ENCODE results near the gene RPRD2. TPM values are rescaled to one million over a fixed set of nuclear protein-coding genes. Genes with fewer than 3 reads are reported as not detected.

The RPRD2 gene
- polyA plus RNA-seq, 1 donor from 2014 or later: 8.6 TPM

DNA sequence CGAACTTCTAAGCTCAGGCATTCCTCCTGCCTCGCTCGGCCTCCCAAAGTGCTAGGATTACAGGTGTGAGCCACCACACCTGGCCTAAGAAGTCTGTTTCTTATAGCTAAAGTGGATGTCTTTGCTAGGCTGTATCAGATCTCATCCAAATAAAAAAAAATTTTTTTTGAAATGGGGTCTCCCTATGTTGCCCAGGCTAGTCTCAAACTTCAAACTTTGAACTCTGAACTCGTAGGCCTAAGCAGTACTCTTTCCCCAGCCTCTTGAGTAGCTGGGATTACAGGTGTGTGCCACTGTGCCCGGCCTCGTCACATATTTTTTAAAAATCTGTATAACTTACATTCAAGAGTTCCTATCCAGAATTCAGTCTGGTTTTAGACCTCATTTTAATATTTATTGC, 40.5 kb downstream of the RPRD2 start:
- no peaks in the 10 kb centered on the region for H4K20me1 ChIP-seq (ENCODE audit: insufficient read depth)
- no peaks in the 10 kb centered on the region for H3K9me2 ChIP-seq (ENCODE audit: insufficient read depth, low read length)
- TF ChIP-seq REST (IDR thresholded peaks at IDR 0.05; ENCODE audit: borderline replicate concordance) (no peak), EZH2 (IDR thresholded peaks at IDR 0.05; ENCODE audit: borderline replicate concordance, insufficient read depth, low read length, poor library complexity, severe bottlenecking) (no peak), EP300 (conservative IDR thresholded peaks at IDR 0.05; ENCODE audit: poor library complexity, severe bottlenecking) (no peak)
- peaks cover 3% of the 10 kb centered on the region for H3K9me3 ChIP-seq (ENCODE audit: low read length)
- peaks cover 54% of the 10 kb centered on the region for H3K79me2 ChIP-seq (replicated peaks; ENCODE audit: insufficient read depth, low read length)
- no peaks in the 10 kb centered on the region for H3F3A ChIP-seq (ENCODE audit: insufficient read depth, low read length, poor library complexity, severe bottlenecking)
- H2AFZ ChIP-seq (ENCODE audit: low read depth, low read length): no peak overlapping the region
- no peaks in the 10 kb centered on the region for H3K27me3 ChIP-seq (ENCODE audit: insufficient read depth, low read depth, low read length)
- no peaks in the 10 kb centered on the region for H3K36me3 ChIP-seq (ENCODE audit: insufficient read depth, low read length)
- H3K4me2 ChIP-seq (ENCODE audit: low read length): no peak overlapping the region
- no peak overlapping the region for H3K4me3 ChIP-seq (ENCODE audit: low read length)
- H3K27ac ChIP-seq (ENCODE audit: low read length): no peak overlapping the region
- H3K9ac ChIP-seq (ENCODE audit: low read length): no peak overlapping the region

DNA sequence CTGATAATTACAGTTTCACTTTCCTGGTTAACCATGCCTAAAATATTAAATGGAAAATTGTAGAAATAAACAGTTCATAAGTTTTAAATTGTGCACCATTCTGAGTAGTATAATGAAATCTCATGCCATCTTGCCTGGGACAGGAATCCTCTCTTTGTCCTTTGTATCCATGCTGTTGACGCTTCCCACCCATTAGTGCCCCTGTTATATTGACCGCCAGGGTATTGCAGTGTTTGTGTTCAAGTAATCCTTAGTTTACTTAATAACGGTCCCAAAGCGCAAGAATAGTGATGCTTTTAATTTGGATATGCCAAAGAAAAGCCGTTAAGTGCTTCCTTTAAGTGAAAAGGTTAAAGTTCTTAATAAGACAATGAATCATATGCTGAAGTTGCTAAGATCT, 41.7 kb downstream of the RPRD2 start:
- H3K27me3 ChIP-seq (ENCODE audit: insufficient read depth, low read depth, low read length): no peaks in the 10 kb centered on the region
- peaks cover 47% of the 10 kb centered on the region for H3K79me2 ChIP-seq (replicated peaks; ENCODE audit: insufficient read depth, low read length)
- no peaks in the 10 kb centered on the region for H4K20me1 ChIP-seq (ENCODE audit: insufficient read depth)
- no peaks in the 10 kb centered on the region for H3K9me2 ChIP-seq (ENCODE audit: insufficient read depth, low read length)
- no peaks in the 10 kb centered on the region for H3K36me3 ChIP-seq (ENCODE audit: insufficient read depth, low read length)
- no peak overlapping the region for H2AFZ ChIP-seq (ENCODE audit: low read depth, low read length)
- H3K4me2 ChIP-seq (ENCODE audit: low read length): no peak overlapping the region
- no peak for TF ChIP-seq EZH2 (IDR thresholded peaks at IDR 0.05; ENCODE audit: borderline replicate concordance, insufficient read depth, low read length, poor library complexity, severe bottlenecking)
- no peak for TF ChIP-seq SMC3 (conservative IDR thresholded peaks at IDR 0.05; ENCODE audit: poor library complexity)
- no peak for TF ChIP-seq TAF1 (IDR thresholded peaks at IDR 0.05; ENCODE audit: low read depth)
- no peak for TF ChIP-seq MXI1 (conservative IDR thresholded peaks at IDR 0.05; ENCODE audit: poor library complexity, severe bottlenecking)
- TF ChIP-seq EP300 (conservative IDR thresholded peaks at IDR 0.05; ENCODE audit: poor library complexity, severe bottlenecking): no peak
- TF ChIP-seq POLR2AphosphoS5 (IDR thresholded peaks at IDR 0.05): no peak
- TF ChIP-seq RAD21 (conservative IDR thresholded peaks at IDR 0.05): no peak
- TF ChIP-seq REST (IDR thresholded peaks at IDR 0.05; ENCODE audit: borderline replicate concordance): no peak
- no peak for TF ChIP-seq CTCF (IDR thresholded peaks at IDR 0.05; ENCODE audit: poor library complexity, severe bottlenecking)
- no peaks in the 10 kb centered on the region for H3K9me3 ChIP-seq (ENCODE audit: low read length)
- H3K27ac ChIP-seq (ENCODE audit: low read length): no peak overlapping the region
- H3K9ac ChIP-seq (ENCODE audit: low read length): no peak overlapping the region
- H3F3A ChIP-seq (ENCODE audit: insufficient read depth, low read length, poor library complexity, severe bottlenecking): no peaks in the 10 kb centered on the region
- no peak overlapping the region for H3K4me3 ChIP-seq (ENCODE audit: low read length)
